Subcutaneous adipose tissue (tissue), 4 donors: Measurements from ENCODE around the gene MAST4. TPM values are rescaled to one million over a fixed set of nuclear protein-coding genes. Genes with fewer than 3 reads are reported as not detected.

Experiments used
- total RNA-seq, 4 donors: library from RNA; depleted of rRNA; stranded (reverse); fragments of >200 nt; gene quantifications; one replicate each; pipeline ENCODE4 v1.1.0, GENCODE V29; 2016
- TF ChIP-seq, protein P1 (sequence below): fragments of 450-650 bp; IDR thresholded peaks from one replicate; pipeline ENCODE4 v1.5.1; 2016; ENCODE audit warnings: low read depth, mild to moderate bottlenecking, control low read depth, antibody characterized with exemption, moderate library complexity

Gene MAST4
- total RNA-seq, 4 donors from 2014 or later: 35.2 to 60.7 (median 52.9) TPM

DNA sequence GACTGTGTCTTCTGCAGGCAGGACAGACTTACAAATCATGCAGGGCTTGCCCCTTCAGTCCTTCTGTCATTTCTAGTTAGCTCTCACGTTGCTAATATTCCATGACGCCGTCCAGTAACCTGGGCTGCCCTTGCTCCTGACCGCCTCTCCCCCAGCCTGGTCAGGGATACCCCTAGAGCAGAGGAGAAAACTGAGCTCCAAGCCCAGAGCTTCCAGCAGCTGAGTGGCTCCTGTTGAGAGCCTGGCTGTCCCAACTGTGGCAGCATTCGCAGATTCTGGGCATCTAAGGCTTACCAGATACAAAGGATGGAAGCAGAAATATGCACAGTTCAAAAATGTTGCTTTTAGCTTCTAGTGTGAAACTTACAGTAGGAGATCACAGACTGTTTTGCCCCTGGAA, 415.2 kb downstream of the MAST4 start:
- TF ChIP-seq, protein P1, sequence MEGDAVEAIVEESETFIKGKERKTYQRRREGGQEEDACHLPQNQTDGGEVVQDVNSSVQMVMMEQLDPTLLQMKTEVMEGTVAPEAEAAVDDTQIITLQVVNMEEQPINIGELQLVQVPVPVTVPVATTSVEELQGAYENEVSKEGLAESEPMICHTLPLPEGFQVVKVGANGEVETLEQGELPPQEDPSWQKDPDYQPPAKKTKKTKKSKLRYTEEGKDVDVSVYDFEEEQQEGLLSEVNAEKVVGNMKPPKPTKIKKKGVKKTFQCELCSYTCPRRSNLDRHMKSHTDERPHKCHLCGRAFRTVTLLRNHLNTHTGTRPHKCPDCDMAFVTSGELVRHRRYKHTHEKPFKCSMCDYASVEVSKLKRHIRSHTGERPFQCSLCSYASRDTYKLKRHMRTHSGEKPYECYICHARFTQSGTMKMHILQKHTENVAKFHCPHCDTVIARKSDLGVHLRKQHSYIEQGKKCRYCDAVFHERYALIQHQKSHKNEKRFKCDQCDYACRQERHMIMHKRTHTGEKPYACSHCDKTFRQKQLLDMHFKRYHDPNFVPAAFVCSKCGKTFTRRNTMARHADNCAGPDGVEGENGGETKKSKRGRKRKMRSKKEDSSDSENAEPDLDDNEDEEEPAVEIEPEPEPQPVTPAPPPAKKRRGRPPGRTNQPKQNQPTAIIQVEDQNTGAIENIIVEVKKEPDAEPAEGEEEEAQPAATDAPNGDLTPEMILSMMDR: no peak

DNA sequence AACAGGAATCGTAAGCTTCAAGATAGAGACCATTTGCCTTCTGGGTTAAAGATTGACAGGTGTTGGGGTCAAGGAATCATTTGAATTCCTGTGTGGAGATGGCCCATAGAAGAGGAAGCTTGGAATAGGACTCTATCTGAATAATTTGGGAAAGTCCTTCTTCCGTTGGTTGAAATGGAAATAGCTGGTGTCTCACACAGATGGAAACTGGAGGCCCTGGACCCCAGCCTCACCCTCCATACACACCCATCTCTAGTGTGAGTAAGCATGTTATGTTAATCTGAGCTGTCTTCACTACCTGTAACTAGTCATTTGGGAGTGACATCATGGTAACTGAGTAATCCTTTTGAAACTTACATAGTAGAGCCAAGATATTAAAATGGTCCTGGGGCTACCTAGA, 416.0 kb downstream of the MAST4 start:
- TF ChIP-seq, protein P1: no peak

DNA sequence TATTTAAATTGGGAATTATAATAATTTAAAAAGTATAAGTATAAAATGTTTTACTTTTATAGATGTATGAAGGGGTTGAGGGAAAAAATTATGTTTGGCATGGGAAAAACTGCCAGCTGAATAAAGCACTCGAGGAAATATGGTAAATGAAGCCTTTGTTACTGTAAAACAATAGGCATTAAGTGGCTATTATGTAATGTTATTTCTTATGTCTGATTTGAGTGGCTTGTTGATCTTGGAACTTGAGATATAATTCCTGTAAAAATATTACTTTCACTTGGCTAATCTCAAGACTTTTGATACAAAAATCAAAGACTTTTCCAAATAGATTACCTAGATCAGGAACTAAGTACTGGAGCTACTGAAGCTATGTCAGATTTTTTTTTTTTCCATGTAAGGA, 417.5 kb downstream of the MAST4 start:
- TF ChIP-seq, protein P1: no peak

DNA sequence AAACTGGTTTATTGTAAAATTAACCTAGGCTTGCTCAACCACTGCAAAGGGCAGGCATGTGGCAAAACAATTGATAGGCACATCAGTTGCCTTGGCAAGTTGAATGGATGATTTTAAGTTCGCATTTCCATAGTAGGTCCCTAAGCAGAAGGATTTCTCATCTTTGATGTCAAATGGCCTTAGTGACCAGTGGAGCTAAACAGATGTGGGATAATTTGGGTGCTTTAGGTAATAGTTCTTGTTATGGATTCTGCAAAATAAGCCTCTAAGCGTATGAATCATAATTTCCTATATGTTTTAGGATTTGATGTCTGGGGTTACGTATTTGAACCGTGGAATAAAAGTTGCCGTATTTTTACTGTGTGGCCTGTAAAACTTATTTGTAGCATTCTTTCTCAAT, 418.0 kb downstream of the MAST4 start:
- TF ChIP-seq, protein P1: no peak

DNA sequence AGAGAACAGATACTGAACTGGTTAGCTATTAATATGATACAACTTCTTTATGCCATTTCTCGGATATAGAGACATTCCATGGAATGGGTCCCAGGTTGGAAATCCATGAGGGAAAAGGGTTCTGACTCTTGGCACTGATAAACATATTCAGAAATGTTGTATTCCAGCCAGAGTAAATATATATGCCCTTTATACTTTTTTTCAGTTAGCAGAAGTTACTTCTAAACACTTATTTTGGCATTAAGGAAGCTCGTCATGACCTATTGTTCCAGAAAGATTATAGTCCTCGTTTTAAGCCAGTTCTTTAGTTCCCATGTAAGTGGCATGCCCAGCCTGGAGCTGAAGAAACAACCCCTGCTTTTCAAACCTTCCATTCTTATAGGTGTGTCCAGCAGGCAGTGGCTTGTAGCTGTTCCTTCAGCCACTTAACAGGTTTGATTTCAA, 418.8 kb downstream of the MAST4 start:
- TF ChIP-seq, protein P1: no peak

DNA sequence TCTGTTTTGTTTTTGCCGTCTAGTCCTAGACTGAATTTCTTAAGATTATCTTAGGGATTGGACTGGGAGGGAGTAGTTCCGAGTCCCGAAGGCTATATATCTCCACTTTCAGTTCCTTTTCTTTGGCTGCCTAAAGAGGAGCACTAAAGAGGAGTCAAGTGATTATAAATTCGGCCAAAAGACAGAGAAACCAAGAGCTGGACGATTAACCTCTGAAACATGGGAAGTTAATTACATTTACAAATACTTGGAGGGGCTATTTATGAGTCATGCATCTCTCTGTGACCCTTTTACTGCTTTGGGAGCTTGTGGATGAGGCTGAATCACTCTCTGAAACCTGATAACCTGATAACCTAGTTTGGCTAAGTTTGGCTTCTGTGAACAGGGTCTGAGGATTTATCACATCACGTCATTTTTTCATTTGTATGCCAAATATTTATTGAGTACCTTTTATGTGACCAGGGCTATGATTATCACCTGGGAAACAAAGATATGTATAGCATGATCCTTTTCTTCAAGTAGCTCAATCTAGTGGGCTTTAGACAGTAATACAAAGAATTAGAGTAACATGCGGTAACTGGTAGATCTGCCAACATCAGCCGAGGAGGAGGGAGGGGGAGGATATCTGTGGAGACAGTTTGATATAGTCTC, 419.5 kb downstream of the MAST4 start:
- TF ChIP-seq, protein P1: no peak

DNA sequence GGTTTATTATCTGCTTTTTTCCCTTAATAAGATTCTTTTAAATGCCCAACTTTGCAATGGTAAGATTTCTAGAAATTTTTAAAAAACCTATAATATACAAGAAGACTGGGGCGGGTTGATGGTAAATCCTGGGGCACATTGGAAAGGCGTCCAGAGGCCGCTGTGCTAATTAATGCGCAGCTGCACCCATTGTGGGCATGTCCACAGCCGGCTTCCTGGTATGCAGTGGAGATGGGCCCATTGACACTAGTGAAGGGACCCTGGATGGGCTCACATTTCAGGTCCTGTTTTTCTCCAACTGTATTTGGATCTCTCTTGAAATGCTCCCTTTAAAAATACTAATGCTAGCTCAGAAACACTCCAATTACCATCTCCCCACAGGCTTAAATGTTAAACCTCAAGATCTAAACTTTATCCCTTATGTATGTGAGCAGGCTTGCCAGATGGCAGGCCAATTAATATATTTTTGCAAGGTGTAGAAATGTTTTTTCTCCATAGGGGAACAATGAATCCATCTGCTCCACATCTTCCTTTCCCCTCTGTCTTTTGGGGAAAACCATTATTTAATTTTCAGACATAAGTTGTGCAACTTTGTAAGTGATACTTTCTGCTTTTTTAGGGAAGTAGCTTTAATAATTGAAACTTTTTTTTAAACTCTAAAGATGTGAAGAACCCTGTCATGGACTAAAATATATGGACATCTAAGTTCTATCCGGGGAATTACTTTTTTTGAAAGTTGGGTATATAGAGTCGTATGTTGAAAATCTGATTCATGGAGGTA, 423.1 kb downstream of the MAST4 start:
- TF ChIP-seq, protein P1: no peak
